ENCODE measurements around the gene RAB30.

GRCh38 chr11:82988936-82989627 is 82.6 kb downstream of the RAB30 start:
- TF ChIP-seq CTCF (IDR thresholded peaks at IDR 0.05): no peak
- no peak for TF ChIP-seq EP300 (IDR thresholded peaks at IDR 0.05)

Data from gastroesophageal sphincter (tissue), 3 donors.